GM06990 (cell line): Measurements from ENCODE around the gene EMC6.

Source experiments
- DNase-seq: peaks from one replicate; pipeline ENCODE4 v3.0.0-alpha.2; 2011; ENCODE audit not compliant: insufficient read length; ENCODE audit errors: extremely low read depth
- H3K27me3 ChIP-seq: replicated peaks from 2 replicates; pipeline ENCODE4 v1.6.0; 2011; ENCODE audit warnings: low read length; ENCODE audit not compliant: control insufficient read depth, insufficient read depth
- H3K36me3 ChIP-seq: 2 replicates; pipeline ENCODE4 v1.5.1; 2011; ENCODE audit warnings: low read length; ENCODE audit not compliant: control insufficient read depth, insufficient read depth
- H3K4me3 ChIP-seq: replicated peaks from 2 replicates; pipeline ENCODE4 v1.5.1; 2011; ENCODE audit warnings: low read depth, mild to moderate bottlenecking, control low read depth, low read length
- TF ChIP-seq, protein P1 (sequence below): IDR thresholded peaks from 2 replicates; pipeline ENCODE4 v1.5.1; 2011; ENCODE audit warnings: low read length, control low read depth, mild to moderate bottlenecking, inconsistent platforms; ENCODE audit not compliant: insufficient read depth, poor library complexity, severe bottlenecking

The EMC6 gene

DNA sequence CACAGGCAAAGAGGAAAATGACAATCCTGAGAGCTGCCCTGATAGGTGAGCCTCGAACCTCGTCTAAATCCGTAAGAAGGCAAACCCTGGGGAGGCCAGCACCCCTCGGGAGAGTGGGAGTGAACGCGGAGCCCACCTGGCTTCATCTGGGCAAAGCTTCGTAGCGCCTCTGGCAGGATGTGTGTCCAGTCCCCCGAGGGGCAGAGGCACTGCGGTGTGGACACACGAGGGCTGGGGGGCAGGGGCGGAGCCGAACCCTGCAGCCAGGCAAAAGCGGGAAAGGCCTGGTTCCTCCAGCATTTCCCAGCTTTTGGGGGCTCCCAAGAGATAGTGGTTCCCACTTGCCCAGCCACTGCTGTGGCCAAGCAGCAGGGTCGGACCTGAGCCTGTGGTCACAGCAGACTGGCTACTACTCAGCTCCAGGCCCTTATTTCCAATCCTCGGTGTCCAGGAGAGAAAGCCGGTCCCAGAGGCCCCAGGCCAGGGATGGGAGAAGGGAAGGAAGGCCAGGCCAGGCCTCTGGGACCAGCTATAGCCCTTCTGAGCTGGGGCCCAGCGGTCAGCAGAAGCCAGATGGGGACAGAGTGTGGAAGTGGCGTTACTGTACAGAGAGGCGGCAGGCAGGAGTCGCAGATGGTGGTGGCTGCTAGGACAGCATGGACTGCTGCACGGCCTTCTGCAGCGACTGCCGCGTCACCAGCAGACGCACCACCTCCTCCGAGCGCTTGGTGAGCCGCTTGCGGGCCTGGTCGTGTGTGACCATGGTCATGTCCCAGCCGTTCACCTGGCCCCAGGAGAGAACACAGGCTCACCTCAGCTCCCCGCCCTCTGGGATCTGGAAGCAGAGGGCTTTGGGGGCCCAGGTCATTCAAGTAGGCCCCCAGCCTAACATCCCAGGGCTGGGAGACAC, 5.3 kb upstream of the EMC6 start:
- DNase-seq, result no peak
- Histone ChIP-seq H3K27me3 (no peaks in the 10 kb centered on the region), H3K36me3 (peaks cover 11% of the 10 kb centered on the region), H3K4me3 (no peak overlapping the region)
- TF ChIP-seq, protein P1, sequence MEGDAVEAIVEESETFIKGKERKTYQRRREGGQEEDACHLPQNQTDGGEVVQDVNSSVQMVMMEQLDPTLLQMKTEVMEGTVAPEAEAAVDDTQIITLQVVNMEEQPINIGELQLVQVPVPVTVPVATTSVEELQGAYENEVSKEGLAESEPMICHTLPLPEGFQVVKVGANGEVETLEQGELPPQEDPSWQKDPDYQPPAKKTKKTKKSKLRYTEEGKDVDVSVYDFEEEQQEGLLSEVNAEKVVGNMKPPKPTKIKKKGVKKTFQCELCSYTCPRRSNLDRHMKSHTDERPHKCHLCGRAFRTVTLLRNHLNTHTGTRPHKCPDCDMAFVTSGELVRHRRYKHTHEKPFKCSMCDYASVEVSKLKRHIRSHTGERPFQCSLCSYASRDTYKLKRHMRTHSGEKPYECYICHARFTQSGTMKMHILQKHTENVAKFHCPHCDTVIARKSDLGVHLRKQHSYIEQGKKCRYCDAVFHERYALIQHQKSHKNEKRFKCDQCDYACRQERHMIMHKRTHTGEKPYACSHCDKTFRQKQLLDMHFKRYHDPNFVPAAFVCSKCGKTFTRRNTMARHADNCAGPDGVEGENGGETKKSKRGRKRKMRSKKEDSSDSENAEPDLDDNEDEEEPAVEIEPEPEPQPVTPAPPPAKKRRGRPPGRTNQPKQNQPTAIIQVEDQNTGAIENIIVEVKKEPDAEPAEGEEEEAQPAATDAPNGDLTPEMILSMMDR, result no peak

DNA sequence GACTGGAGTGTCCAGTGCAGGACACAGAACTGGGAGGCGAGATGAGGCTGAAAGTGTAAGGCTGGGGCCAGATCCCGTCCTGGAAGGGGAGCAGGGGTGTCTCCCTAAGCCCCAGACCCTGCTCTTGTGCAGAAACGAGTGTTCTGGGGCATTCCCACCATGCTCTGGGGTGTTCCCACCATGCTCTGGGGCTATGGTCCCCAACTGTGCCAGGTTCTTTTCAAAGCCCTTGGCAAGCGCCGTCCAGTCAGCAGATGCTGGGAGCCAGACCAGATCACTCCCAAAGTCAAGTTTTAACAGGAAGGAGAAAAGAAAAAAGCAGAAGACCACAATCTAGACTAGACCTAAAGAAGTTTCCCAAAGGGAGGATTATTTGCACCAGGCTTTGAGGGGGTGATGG, 2.8 kb upstream of the EMC6 start:
- TF ChIP-seq, protein P1, result no peak
- Histone ChIP-seq H3K27me3 (no peaks in the 10 kb centered on the region), H3K4me3 (no peak overlapping the region), H3K36me3 (peaks cover 6% of the 10 kb centered on the region)
- no peak for DNase-seq

DNA sequence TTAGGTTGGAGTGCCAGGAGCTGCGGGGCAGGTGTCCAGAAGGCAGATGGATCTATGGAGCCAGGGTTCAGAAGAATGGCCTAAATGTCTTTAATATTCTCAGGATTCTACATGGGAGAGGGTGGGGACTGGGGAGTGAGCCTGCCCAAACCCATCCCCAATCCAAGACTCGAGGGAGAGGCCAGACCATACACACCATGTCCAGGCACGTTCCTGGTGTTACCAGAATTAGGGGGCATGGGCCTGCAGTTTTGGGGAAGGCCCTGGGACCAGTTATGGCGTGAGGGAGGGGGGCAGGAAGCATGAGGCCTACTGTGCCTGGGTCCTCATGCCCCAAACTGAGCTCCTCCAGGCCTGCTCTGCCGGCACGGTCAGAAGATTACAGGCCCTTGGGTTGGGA, 2.1 kb upstream of the EMC6 start:
- H3K27me3 ChIP-seq, result no peaks in the 10 kb centered on the region
- TF ChIP-seq, protein P1, result no peak
- H3K4me3 ChIP-seq, result no peak overlapping the region
- no peak for DNase-seq
- peaks cover 5% of the 10 kb centered on the region for H3K36me3 ChIP-seq

DNA sequence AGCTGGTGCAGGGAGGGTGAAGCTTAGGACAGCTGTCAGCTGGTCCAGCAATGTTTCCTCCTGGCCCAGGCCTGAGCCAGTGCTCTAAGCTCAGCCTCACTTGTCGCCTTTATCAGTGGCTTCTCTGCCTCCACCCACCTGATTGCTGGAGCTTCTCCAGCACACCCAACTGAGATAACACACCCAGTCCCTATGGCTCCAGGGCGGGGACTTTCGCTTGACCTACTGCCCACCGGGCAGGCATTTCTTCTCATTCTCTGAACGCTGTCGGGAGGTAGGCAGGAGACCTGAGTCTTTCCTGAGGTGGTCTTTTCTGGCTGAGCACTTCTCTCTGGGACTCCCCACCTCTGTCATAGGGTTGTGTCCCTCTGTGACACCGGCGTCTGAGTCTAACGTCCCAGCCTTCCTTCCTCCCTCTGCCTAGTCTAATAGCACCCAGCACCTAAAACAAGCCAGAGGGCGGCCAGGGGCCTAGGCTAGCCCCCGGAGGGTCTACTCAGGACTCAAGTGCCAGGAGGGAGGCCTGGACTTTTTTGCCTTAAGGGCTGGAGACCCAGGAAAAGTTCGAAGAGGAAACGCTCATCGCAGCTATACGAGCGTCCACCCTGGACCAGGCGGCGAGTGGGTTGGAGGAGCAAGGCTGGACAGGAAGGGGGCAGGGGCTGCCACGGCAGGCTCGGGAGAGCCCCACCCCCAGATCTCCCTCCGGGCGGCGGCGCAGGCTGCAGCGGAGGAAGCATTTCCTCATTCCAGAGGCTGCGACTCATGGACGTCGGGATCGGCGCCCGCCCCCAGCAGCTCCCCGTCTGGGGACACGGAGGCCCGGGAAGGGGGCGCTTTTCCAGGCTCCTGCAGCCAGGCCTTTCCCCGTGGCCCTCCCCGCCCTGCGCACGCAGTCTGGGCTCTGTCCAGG, 990 bp upstream of the EMC6 start:
- H3K36me3 ChIP-seq, result peaks cover 5% of the 10 kb centered on the region
- H3K27me3 ChIP-seq, result no peaks in the 10 kb centered on the region
- TF ChIP-seq, protein P1, result peak; percentile 6
- H3K4me3 ChIP-seq, result peak overlapping the region; percentile 93
- no peak for DNase-seq

DNA sequence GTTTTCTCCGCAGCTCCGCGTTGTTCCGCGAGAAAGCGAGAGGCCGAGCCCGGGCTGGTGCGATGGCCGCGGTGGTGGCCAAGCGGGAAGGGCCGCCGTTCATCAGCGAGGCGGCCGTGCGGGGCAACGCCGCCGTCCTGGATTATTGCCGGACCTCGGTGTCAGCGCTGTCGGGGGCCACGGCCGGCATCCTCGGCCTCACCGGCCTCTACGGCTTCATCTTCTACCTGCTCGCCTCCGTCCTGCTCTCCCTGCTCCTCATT, 404 bp downstream of the EMC6 start:
- Histone ChIP-seq H3K27me3 (no peaks in the 10 kb centered on the region), H3K4me3 (peak overlapping the region; percentile 93), H3K36me3 (peaks cover 3% of the 10 kb centered on the region)
- no peak for DNase-seq
- TF ChIP-seq, protein P1, result no peak
